ENCODE data around the gene KRT36. TPM values are rescaled to one million over a fixed set of nuclear protein-coding genes. Genes with fewer than 3 reads are reported as not detected.

KRT36 gene
- total RNA-seq, 1 experiment from 2014 or later, result not detected

DNA sequence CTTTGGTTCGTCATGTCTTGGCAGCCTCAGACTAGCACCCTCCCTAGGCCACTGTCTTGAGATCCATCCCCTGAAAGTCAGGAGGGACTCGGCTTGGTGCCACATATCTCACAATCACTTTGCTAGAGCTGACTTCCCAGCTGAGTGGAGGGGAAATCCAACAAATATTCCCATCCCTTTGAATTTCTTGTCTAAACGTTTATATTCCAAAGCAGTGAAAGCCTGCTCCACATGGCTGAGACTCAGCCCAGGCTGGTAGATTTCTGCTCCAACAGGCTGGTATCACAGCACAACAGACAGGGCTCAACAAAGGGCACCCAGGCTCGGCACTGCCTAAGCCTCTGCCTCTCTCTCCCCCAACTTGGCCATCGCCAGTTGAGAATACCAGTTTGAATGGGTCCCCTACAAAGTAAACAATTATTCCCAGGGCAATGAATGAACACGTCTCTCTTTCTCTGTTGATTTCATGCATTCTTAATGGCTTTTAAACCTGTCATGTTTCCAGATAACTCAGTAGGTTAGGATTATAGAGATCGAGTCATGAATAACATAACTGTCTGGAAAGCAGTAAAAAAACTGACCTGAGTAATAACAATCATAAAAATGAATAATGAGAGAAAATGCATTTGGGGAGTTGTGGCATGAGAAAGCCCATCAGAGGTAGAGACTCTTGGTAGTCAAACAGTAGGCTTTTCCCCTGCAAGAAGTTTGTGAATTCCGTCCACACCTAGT, 14.7 kb upstream of the KRT36 start:
- intact Hi-C loops (cut with micrococcal nuclease; ENCODE audit: unreplicated experiment), result no loop called here
- TF ChIP-seq CTCF (IDR thresholded peaks at IDR 0.05; ENCODE audit: insufficient read depth in 1 of 2, low read depth in 1 of 2, low read length in 1 of 2, severe bottlenecking in 1 of 2, unreplicated experiment in 1 of 2), result no peak
- DNase-seq, result no peak
- Mint-ChIP-seq H3K36me3 (ENCODE audit: insufficient read depth, unreplicated experiment) (peaks cover 6% of the 10 kb centered on the region), H3K4me1 (ENCODE audit: low read depth, unreplicated experiment) (peaks cover 17% of the 10 kb centered on the region), H3K27me3 (ENCODE audit: insufficient read depth, unreplicated experiment) (no peaks in the 10 kb centered on the region), H3K27ac (ENCODE audit: unreplicated experiment) (no peak overlapping the region), H3K4me3 (ENCODE audit: unreplicated experiment) (no peak overlapping the region), H3K9me3 (ENCODE audit: unreplicated experiment) (no peaks in the 10 kb centered on the region)
- ChIA-PET CTCF (no interaction called here), POLR2A (no interaction called here)
- Histone ChIP-seq H3K4me3 (ENCODE audit: low read depth, low read length) (no peak overlapping the region), H3K27me3 (replicated peaks; ENCODE audit: control insufficient read depth, insufficient read depth, low read length) (no peaks in the 10 kb centered on the region), H3K36me3 (ENCODE audit: control insufficient read depth, insufficient read depth, low read length) (no peaks in the 10 kb centered on the region), H3K9me3 (no peaks in the 10 kb centered on the region), H3K4me1 (peaks cover 25% of the 10 kb centered on the region)
- no TSS peak for BruUV-seq (replicated peaks)

DNA sequence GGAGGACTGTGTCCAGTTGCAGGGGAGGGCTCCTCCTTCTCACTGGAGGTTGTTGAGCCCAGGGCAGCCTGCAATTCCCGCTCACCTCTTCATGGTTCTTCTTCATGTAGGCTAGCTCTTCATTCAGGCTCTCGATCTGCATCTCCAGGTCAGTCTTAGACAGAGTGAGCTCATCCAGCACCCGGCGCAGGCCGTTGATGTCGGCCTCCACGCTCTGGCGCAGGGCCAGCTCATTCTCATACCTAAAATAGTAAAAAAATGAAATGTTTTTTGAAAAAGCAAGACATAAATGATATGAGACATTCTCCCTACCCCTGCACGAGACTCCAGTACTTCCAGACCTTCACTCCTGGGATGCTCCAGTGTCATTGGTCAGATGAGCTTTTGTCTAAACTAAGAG, 13.5 kb upstream of the KRT36 start:
- peaks cover 17% of the 10 kb centered on the region for H3K4me1 Mint-ChIP-seq (ENCODE audit: low read depth, unreplicated experiment)
- H3K27ac Mint-ChIP-seq (ENCODE audit: unreplicated experiment), result no peak overlapping the region
- intact Hi-C loops (cut with micrococcal nuclease; ENCODE audit: unreplicated experiment), result no loop called here
- TF ChIP-seq CTCF (IDR thresholded peaks at IDR 0.05; ENCODE audit: insufficient read depth in 1 of 2, low read depth in 1 of 2, low read length in 1 of 2, severe bottlenecking in 1 of 2, unreplicated experiment in 1 of 2), result no peak
- Histone ChIP-seq H3K27me3 (replicated peaks; ENCODE audit: control insufficient read depth, insufficient read depth, low read length) (no peaks in the 10 kb centered on the region), H3K4me1 (peaks cover 25% of the 10 kb centered on the region), H3K36me3 (ENCODE audit: control insufficient read depth, insufficient read depth, low read length) (no peaks in the 10 kb centered on the region), H3K4me3 (ENCODE audit: low read depth, low read length) (no peak overlapping the region), H3K9me3 (no peaks in the 10 kb centered on the region)
- H3K9me3 Mint-ChIP-seq (ENCODE audit: unreplicated experiment), result no peaks in the 10 kb centered on the region
- H3K27me3 Mint-ChIP-seq (ENCODE audit: insufficient read depth, unreplicated experiment), result no peaks in the 10 kb centered on the region
- ChIA-PET POLR2A (no interaction called here), CTCF (interaction anchor here (1.0 to 1.5 kb wide), 2 partner anchors 8 to 145 kb away, joined by 3 read pairs; no protein-coding TSS in a partner anchor)
- no TSS peak for BruUV-seq (replicated peaks)
- H3K4me3 Mint-ChIP-seq (ENCODE audit: unreplicated experiment), result no peak overlapping the region
- peaks cover 6% of the 10 kb centered on the region for H3K36me3 Mint-ChIP-seq (ENCODE audit: insufficient read depth, unreplicated experiment)
- DNase-seq, result no peak

GRCh38 chr17:41500131-41500911, 10.6 kb upstream of the KRT36 start:
- Histone ChIP-seq H3K9me3 (no peaks in the 10 kb centered on the region), H3K4me3 (ENCODE audit: low read depth, low read length) (no peak overlapping the region), H3K4me1 (no peaks in the 10 kb centered on the region; the same call in 1 of the 2 replicates), H3K36me3 (ENCODE audit: control insufficient read depth, insufficient read depth, low read length) (no peaks in the 10 kb centered on the region), H3K27me3 (replicated peaks; ENCODE audit: control insufficient read depth, insufficient read depth, low read length) (no peaks in the 10 kb centered on the region)
- ChIA-PET CTCF (no interaction called here), POLR2A (no interaction called here)
- no peaks in the 10 kb centered on the region for H3K9me3 Mint-ChIP-seq (ENCODE audit: unreplicated experiment)
- BruUV-seq (replicated peaks), result no TSS peak
- H3K4me1 Mint-ChIP-seq (ENCODE audit: low read depth, unreplicated experiment), result peaks cover 6% of the 10 kb centered on the region
- no peak overlapping the region for H3K4me3 Mint-ChIP-seq (ENCODE audit: unreplicated experiment)
- H3K36me3 Mint-ChIP-seq (ENCODE audit: insufficient read depth, unreplicated experiment), result no peaks in the 10 kb centered on the region
- intact Hi-C loops (cut with micrococcal nuclease; ENCODE audit: unreplicated experiment), result no loop called here
- no peak for TF ChIP-seq CTCF (IDR thresholded peaks at IDR 0.05; ENCODE audit: insufficient read depth in 1 of 2, low read depth in 1 of 2, low read length in 1 of 2, severe bottlenecking in 1 of 2, unreplicated experiment in 1 of 2)
- no peak overlapping the region for H3K27ac Mint-ChIP-seq (ENCODE audit: unreplicated experiment)
- DNase-seq, result no peak
- no peaks in the 10 kb centered on the region for H3K27me3 Mint-ChIP-seq (ENCODE audit: insufficient read depth, unreplicated experiment)

Data from Caco-2 (cell line).